ENCODE measurements around the gene TMEM198. TPM values are rescaled to one million over a fixed set of nuclear protein-coding genes. Genes with fewer than 3 reads are reported as not detected.

The TMEM198 gene
- total and polyA plus RNA-seq, 2 donors (not counting 1 experiment from before 2014, with no cell fraction given) = 0.39 to 1.1 TPM

DNA sequence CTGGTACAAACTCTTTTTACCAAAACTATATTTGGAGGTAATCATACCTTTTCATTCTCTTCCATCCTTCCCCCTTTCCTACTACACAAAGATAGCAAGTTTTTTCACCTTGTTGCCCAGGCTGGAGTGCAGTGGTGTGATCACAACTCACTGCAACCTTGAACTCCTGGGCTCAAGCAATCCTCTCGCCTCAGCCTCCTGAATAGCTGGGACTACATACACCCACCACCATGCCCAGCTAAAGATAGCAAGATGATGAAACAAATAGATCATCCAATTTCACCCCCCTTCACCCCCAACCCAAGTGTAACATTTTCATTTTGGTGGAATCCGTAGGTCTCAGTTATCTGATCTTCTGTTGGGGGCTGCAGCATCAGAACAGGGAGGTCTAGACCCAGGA is 49.3 kb downstream of the TMEM198 start:
- CTCF ChIA-PET = no interaction called here
- TF ChIP-seq EZH2 (IDR thresholded peaks at IDR 0.05; ENCODE audit: borderline replicate concordance, insufficient read depth, low read depth, low read length, poor library complexity, severe bottlenecking) (no peak), CTCF (IDR thresholded peaks at IDR 0.05) (no peak)
- no peaks in the 10 kb centered on the region for H3K36me3 ChIP-seq (replicated peaks in 1 of 2; ENCODE audit: control extremely low read depth in 1 of 2, control insufficient read depth in 1 of 2, extremely low read depth in 1 of 2, insufficient read depth in 2 of 2, low read length in 1 of 2)

DNA sequence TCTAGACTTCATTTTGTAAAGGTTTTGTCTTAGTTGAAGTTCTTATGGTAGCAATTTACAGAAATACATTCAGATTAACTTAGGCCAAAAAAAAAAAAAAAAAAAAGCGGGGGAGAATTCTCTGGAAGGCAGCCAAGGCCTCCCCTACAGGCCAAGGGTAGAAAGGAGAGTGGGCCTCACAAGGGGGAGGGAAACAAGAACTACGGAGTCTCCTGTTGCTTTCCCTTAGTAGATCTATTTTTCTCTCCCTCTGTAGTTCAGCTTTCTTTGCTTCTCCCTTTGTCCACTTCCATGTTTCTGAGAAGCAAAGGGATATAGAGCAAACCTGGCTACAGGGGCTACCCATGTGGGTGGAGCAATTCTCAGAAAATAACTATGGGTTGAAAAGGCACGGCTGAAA is 51.4 kb downstream of the TMEM198 start:
- Mint-ChIP-seq H3K27ac (no peak overlapping the region), H3K4me3 (no peak overlapping the region), H3K27me3 (peaks cover 23% of the 10 kb centered on the region), H3K9me3 (ENCODE audit: insufficient read depth) (no peaks in the 10 kb centered on the region), H3K4me1 (peaks cover 23% of the 10 kb centered on the region)
- ATAC-seq (ENCODE audit: low read depth) = no peak
- intact Hi-C loops (cut with micrococcal nuclease) = loop anchor here (5.0 to 10.0 kb wide), 5 partner anchors 320 to 1323 kb away; partner anchors contain the start of genes AAMP, ANKZF1, ATG9A and DNAJB2
- CTCF ChIA-PET = no interaction called here
- TF ChIP-seq EZH2 (IDR thresholded peaks at IDR 0.05; ENCODE audit: borderline replicate concordance, insufficient read depth, low read depth, low read length, poor library complexity, severe bottlenecking) = no peak
- TF ChIP-seq CTCF (IDR thresholded peaks at IDR 0.05) = no peak
- no peak overlapping the region for H3K9ac ChIP-seq (ENCODE audit: low read length)
- no peaks in the 10 kb centered on the region for H3K36me3 ChIP-seq (replicated peaks in 1 of 2; ENCODE audit: control extremely low read depth in 1 of 2, control insufficient read depth in 1 of 2, extremely low read depth in 1 of 2, insufficient read depth in 2 of 2, low read length in 1 of 2)
- no peak overlapping the region for H2AFZ ChIP-seq (ENCODE audit: insufficient read depth, low read depth, low read length, poor library complexity, severe bottlenecking)
- H3K9me3 ChIP-seq (ENCODE audit: control extremely low read depth in 1 of 3, control insufficient read depth in 2 of 3, insufficient read depth in 1 of 3, low read length in 2 of 3) = no peaks in the 10 kb centered on the region
- H3K27ac ChIP-seq (ENCODE audit: low read length in 2 of 2) = no peak overlapping the region
- POLR2A ChIA-PET = no interaction called here
- H3K27me3 ChIP-seq (replicated peaks in 1 of 4; ENCODE audit: control extremely low read depth in 1 of 4, control insufficient read depth in 3 of 4, insufficient read depth in 4 of 4, low read length in 3 of 4) = peaks cover 0 to 13% (median 2%) of the 10 kb centered on the region in 4 experiments
- H3K4me3 ChIP-seq (ENCODE audit: control extremely low read depth in 1 of 5, extremely low read depth in 1 of 5, insufficient read depth in 1 of 5, low read depth in 2 of 5, low read length in 4 of 5) = no peak overlapping the region
- 45% methylated on average over 1 of the region's 3 CpGs for WGBS (ENCODE audit: insufficient coverage)
- H3K79me2 ChIP-seq (ENCODE audit: control insufficient read depth, insufficient read depth, low read length) = peaks cover 12% of the 10 kb centered on the region
- H3K4me2 ChIP-seq (replicated peaks; ENCODE audit: low read depth, low read length, poor library complexity, severe bottlenecking) = no peak overlapping the region
- H4K20me1 ChIP-seq (ENCODE audit: control insufficient read depth, insufficient read depth, low read length, poor library complexity, severe bottlenecking) = no peaks in the 10 kb centered on the region
- peaks cover 10 to 12% of the 10 kb centered on the region in 2 donors for H3K4me1 ChIP-seq (ENCODE audit: control insufficient read depth in 2 of 2, insufficient read depth in 2 of 2, low read length in 2 of 2)
- DNase-seq = no peak

More for the DNA sequence above, 49.3 kb downstream of the TMEM198 start:
- H3K27me3 Mint-ChIP-seq = peaks cover 28% of the 10 kb centered on the region
- H3K27ac Mint-ChIP-seq = no peak overlapping the region
- no peak overlapping the region for H3K27ac ChIP-seq (ENCODE audit: low read length in 2 of 2)
- peaks cover 0 to 13% (median 2%) of the 10 kb centered on the region in 4 experiments for H3K27me3 ChIP-seq (replicated peaks in 1 of 4; ENCODE audit: control extremely low read depth in 1 of 4, control insufficient read depth in 3 of 4, insufficient read depth in 4 of 4, low read length in 3 of 4)
- ATAC-seq (ENCODE audit: low read depth) (no peak), DNase-seq (no peak)
- intact Hi-C loops (cut with micrococcal nuclease) = loop anchor here (10.0 kb wide), 1 partner anchor 318 kb away; the partner anchor contains the start of gene DNAJB2
- peaks cover under 1% of the 10 kb centered on the region for H3K79me2 ChIP-seq (ENCODE audit: control insufficient read depth, insufficient read depth, low read length)
- H3K9me3 ChIP-seq (ENCODE audit: control extremely low read depth in 1 of 3, control insufficient read depth in 2 of 3, insufficient read depth in 1 of 3, low read length in 2 of 3) = no peaks in the 10 kb centered on the region
- H4K20me1 ChIP-seq (ENCODE audit: control insufficient read depth, insufficient read depth, low read length, poor library complexity, severe bottlenecking) = no peaks in the 10 kb centered on the region
- POLR2A ChIA-PET = no interaction called here
- H3K9me3 Mint-ChIP-seq (ENCODE audit: insufficient read depth) = no peaks in the 10 kb centered on the region
- no peak overlapping the region for H3K4me2 ChIP-seq (replicated peaks; ENCODE audit: low read depth, low read length, poor library complexity, severe bottlenecking)
- H3K4me1 Mint-ChIP-seq = peaks cover 13% of the 10 kb centered on the region
- no peak overlapping the region for H3K4me3 Mint-ChIP-seq
- peaks cover 6 to 8% of the 10 kb centered on the region in 2 donors for H3K4me1 ChIP-seq (ENCODE audit: control insufficient read depth in 2 of 2, insufficient read depth in 2 of 2, low read length in 2 of 2)
- no peak overlapping the region for H3K4me3 ChIP-seq (ENCODE audit: control extremely low read depth in 1 of 5, extremely low read depth in 1 of 5, insufficient read depth in 1 of 5, low read depth in 2 of 5, low read length in 4 of 5)
- no peak overlapping the region for H2AFZ ChIP-seq (ENCODE audit: insufficient read depth, low read depth, low read length, poor library complexity, severe bottlenecking)
- WGBS (ENCODE audit: insufficient coverage) = 93% methylated on average over 2 of the region's 2 CpGs
- no peak overlapping the region for H3K9ac ChIP-seq (ENCODE audit: low read length)

All from B cell (primary cell).